Tibial nerve (tissue), 4 donors: ENCODE measurements around the gene PLA2G2E. TPM values are rescaled to one million over a fixed set of nuclear protein-coding genes. Genes with fewer than 3 reads are reported as not detected.
A peak's percentile ranks its signal among the peaks of the same experiment; 100 is the strongest.
"Not testable (repeated sequence)": the region's sequence is repeated elsewhere in the genome, so short reads cannot be mapped to it uniquely, and the experiment has no call there.

ENCODE experiments used
- DNase-seq, 2 donors: peaks; one replicate each; pipeline ENCODE4 v3.0.0-alpha.2; 2019; ENCODE audit warnings: low spot score in 2 of 2
- H3K27ac ChIP-seq, 4 donors: fragments of 200-600 bp; sonication (generic) in 3 of 4; one replicate each; pipeline ENCODE4 v1.5.1; 2017 to 2019; ENCODE audit warnings: mild to moderate bottlenecking in 1 of 4
- H3K27me3 ChIP-seq, 2 donors: fragments of 200-600 bp; sonication (generic) in 1 of 2; one replicate each; pipeline versions ENCODE4 v1.5.1 to v1.6.0; 2017 to 2019
- H3K36me3 ChIP-seq, 3 donors: fragments of 200-600 bp; sonication (generic); one replicate each; pipeline ENCODE4 v1.5.1; 2018 to 2019
- H3K4me1 ChIP-seq, 4 donors: fragments of 200-600 bp; sonication (generic) in 3 of 4; one replicate each; pipeline ENCODE4 v1.5.1; 2017 to 2019
- H3K4me3 ChIP-seq, 4 donors: fragments of 200-600 bp; sonication (generic) in 3 of 4; one replicate each; pipeline ENCODE4 v1.5.1; 2017 to 2019; ENCODE audit warnings: mild to moderate bottlenecking in 1 of 4, moderate library complexity in 1 of 4
- H3K9me3 ChIP-seq, 4 donors: fragments of 200-600 bp; sonication (generic) in 3 of 4; one replicate each; pipeline ENCODE4 v1.5.1; 2017 to 2019
- EP300 ChIP-seq, 2 donors: sonication (generic); formaldehyde crosslinking; IDR thresholded peaks; one replicate each; pipeline ENCODE4 v1.6.1; 2017; ENCODE audit warnings: antibody characterized with exemption in 2 of 2, mild to moderate bottlenecking in 1 of 2
- POLR2A ChIP-seq, 2 donors: fragments of 450-650 bp; IDR thresholded peaks; one replicate each; pipeline ENCODE4 v1.6.1; 2017; ENCODE audit warnings: antibody characterized with exemption in 2 of 2, mild to moderate bottlenecking in 2 of 2, moderate library complexity in 2 of 2
- WGBS, 2 donors: methylation state at CpG; one replicate each; pipeline ENCODE4 v1.1.5; 2018; 5-methylcytosine and 5-hydroxymethylcytosine counted together
- total RNA-seq, 4 donors: library from RNA; depleted of rRNA; stranded (reverse); fragments of >200 nt; gene quantifications; one replicate each; pipeline ENCODE4 v1.1.0, GENCODE V29; 2016
- TF ChIP-seq, protein P1 (sequence below), 5 experiments: fragments of 200-600 bp in 3 of 5; fragments of 450-650 bp in 2 of 5; sonication (generic) in 3 of 5; IDR thresholded peaks; one replicate each; pipeline ENCODE4 v1.5.1; 2016 to 2019; ENCODE audit warnings: antibody characterized with exemption in 5 of 5, mild to moderate bottlenecking in 3 of 5, moderate library complexity in 2 of 5

Gene PLA2G2E
- total RNA-seq, 4 donors from 2014 or later = not detected

DNA sequence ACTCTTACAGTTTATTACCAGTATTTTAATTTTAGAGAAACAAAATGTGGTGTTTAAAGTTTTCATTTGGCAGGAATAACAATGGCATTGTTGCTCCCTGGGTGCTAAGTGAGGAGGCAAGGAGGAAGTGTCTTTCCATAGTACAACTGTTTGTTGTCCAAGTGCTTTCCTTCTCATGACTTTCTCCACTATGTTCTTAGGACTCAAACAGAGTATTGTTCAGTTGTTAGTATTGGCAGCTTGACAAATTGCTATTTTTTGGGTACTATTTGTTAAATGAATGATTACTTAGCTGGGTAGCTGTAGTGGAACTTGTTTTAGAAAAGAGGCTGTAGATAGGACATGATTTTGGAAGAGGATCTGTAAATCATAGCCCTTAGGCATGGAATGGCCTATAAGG lies 33.8 kb downstream of the PLA2G2E start:
- Histone ChIP-seq H3K27me3 (no peaks in the 10 kb centered on the region), H3K27ac (no peak overlapping the region), H3K9me3 (no peaks in the 10 kb centered on the region), H3K4me1 (peaks cover 0 to 17% (median 0%) of the 10 kb centered on the region in 4 donors), H3K4me3 (no peak overlapping the region), H3K36me3 (peaks cover 0 to 34% (median 0%) of the 10 kb centered on the region in 3 donors)
- no peak for DNase-seq
- TF ChIP-seq POLR2A (IDR thresholded peaks at IDR 0.05) = no peak
- TF ChIP-seq EP300 (IDR thresholded peaks at IDR 0.05) = no peak
- TF ChIP-seq, protein P1, sequence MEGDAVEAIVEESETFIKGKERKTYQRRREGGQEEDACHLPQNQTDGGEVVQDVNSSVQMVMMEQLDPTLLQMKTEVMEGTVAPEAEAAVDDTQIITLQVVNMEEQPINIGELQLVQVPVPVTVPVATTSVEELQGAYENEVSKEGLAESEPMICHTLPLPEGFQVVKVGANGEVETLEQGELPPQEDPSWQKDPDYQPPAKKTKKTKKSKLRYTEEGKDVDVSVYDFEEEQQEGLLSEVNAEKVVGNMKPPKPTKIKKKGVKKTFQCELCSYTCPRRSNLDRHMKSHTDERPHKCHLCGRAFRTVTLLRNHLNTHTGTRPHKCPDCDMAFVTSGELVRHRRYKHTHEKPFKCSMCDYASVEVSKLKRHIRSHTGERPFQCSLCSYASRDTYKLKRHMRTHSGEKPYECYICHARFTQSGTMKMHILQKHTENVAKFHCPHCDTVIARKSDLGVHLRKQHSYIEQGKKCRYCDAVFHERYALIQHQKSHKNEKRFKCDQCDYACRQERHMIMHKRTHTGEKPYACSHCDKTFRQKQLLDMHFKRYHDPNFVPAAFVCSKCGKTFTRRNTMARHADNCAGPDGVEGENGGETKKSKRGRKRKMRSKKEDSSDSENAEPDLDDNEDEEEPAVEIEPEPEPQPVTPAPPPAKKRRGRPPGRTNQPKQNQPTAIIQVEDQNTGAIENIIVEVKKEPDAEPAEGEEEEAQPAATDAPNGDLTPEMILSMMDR (IDR thresholded peaks at IDR 0.05) = no peak

DNA sequence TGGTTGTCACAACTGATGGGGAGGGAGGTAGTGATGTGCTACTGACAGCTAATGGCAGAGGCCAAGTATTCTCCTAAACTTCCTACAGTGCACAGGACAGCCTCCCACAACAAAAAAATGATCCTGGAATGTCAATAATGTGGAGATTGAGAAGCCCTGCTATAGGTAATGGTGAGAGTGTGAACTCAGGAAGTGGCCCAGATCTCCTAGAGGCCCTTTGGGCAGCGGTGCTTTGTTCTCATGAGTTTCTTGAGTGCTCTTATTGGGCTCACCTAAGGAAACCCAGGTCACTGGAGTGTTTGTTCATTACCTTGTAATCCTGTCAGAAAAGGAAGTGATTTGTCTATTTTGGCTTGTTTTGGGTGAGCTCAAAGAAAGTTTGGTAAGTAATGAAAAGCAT lies 35.3 kb downstream of the PLA2G2E start:
- TF ChIP-seq, protein P1 (IDR thresholded peaks at IDR 0.05) = no peak
- no peak for TF ChIP-seq EP300 (IDR thresholded peaks at IDR 0.05)
- no peak for TF ChIP-seq POLR2A (IDR thresholded peaks at IDR 0.05)
- no peaks in the 10 kb centered on the region for H3K9me3 ChIP-seq
- peaks cover 0 to 20% (median 5%) of the 10 kb centered on the region in 4 donors for H3K4me1 ChIP-seq
- H3K27ac ChIP-seq = no peak overlapping the region
- DNase-seq = no peak
- no peak overlapping the region for H3K4me3 ChIP-seq
- no peaks in the 10 kb centered on the region for H3K27me3 ChIP-seq
- peaks cover 0 to 18% (median 0%) of the 10 kb centered on the region in 3 donors for H3K36me3 ChIP-seq
- WGBS, 2 donors = 85 to 97% methylated on average over 1 of the region's 1 CpG

DNA sequence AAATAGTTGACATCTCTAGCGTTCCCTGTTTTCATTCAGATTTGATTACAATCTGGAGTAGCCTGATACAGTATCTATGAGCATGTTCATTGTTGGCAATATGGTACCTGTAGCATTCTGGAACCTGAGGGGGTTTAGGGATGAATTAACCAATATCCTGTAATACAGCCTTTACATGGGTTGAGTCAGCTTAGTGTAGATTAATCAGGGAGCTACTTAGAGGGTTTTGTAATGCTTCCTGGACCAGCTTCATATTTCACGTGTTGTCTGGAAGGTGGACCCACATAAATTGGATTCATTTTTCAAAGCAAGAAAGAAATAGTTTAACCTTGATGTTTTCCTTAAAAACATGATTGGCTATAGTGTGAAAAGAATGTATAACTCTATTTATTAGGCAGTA lies 37.6 kb downstream of the PLA2G2E start:
- 90 to 91% methylated on average over 2 of the region's 2 CpGs for WGBS, 2 donors
- Histone ChIP-seq H3K36me3 (peaks cover 0 to 4% (median 0%) of the 10 kb centered on the region in 3 donors), H3K27ac (no peak overlapping the region), H3K9me3 (no peaks in the 10 kb centered on the region), H3K4me1 (peaks cover 0 to 27% (median 7%) of the 10 kb centered on the region in 4 donors), H3K4me3 (no peak overlapping the region), H3K27me3 (no peaks in the 10 kb centered on the region)
- TF ChIP-seq POLR2A (IDR thresholded peaks at IDR 0.05) (no peak), EP300 (IDR thresholded peaks at IDR 0.05) (no peak)
- TF ChIP-seq, protein P1 (IDR thresholded peaks at IDR 0.05) = no peak
- DNase-seq = no peak

DNA sequence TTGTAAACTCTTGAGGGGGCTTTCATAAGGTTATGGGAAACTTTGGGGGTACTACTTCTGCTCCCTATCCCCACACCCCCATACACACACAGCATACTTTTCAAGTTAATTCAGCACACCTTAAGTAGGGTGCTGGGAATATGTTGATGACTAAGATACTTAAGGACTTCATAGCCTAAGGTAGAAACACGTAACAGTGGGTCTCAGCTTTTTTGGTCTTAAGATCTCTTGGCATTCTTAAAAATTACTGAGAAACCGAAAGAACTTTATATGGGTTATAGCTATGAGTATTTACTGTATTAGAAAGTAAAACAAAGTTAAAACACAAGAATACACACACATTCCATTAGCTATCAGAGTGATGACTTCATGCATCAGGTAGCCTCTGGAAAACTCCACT lies 39.1 kb downstream of the PLA2G2E start:
- Histone ChIP-seq H3K27ac (no peak overlapping the region), H3K27me3 (no peaks in the 10 kb centered on the region), H3K4me3 (no peak overlapping the region), H3K9me3 (no peaks in the 10 kb centered on the region), H3K36me3 (peaks cover 0 to 4% (median 0%) of the 10 kb centered on the region in 3 donors), H3K4me1 (peaks cover 0 to 27% (median 7%) of the 10 kb centered on the region in 4 donors)
- TF ChIP-seq POLR2A (IDR thresholded peaks at IDR 0.05) (no peak), EP300 (IDR thresholded peaks at IDR 0.05) (no peak)
- TF ChIP-seq, protein P1 (IDR thresholded peaks at IDR 0.05) = no peak
- WGBS, 2 donors = 88 to 93% methylated on average over 2 of the region's 2 CpGs
- DNase-seq = no peak

DNA sequence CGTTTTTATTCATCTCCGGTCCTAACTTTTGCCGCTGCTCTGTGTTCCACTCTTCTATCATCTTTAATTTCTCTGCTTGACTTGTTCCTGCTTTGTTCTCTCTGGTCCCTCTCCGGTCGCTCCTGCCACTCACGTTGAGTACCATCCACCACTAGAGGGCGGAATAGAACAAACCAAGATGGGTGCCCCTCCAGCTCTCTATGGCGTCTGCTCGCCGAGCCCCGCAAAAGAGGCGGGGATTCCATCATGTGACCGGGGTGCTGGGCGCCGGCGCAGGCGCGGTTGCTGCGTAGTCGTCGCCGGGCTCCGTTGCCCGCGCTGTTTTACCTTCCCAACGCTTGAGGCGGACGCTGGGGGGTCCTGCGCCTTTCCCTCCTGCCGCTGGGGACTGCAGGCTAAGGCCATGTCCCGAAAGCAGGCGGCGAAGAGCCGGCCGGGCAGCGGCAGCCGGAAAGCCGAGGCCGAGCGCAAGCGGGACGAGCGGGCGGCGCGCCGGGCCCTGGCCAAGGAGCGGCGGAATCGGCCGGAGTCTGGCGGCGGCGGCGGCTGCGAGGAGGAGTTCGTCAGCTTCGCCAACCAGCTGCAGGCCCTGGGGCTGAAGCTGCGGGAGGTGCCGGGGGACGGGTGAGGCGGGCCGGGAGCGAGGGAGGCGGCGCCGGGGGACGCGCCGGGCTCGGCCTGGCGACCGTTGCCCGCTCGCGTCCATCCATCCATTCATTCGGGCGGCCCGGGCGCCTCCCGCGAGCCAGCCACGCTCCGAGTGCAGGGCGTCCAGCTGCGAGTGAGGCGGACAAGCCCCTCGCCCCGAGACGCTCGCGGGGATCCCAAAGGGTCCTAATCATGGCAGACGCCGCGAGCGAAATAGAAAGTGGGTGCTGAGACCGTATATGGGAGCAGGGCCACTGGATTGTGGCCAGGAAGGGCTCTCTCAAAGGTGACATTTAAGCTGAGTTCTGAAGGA lies 41.0 kb downstream of the PLA2G2E start, which contains the start of gene OTUD3:
OTUD3 (plus strand) TSS at position 285 of the 961 bp plus-strand sequence; CDS start at position 404, 119 bp downstream.
- Histone ChIP-seq H3K27me3 (no peaks in the 10 kb centered on the region), H3K4me3 (peak within 1 kb of the TSS; percentile 69 to 86 (median 85)), H3K36me3 (peaks cover 0 to 4% (median 0%) of the 10 kb centered on the region in 3 donors), H3K4me1 (peaks cover 0 to 27% (median 7%) of the 10 kb centered on the region in 4 donors), H3K9me3 (no peaks in the 10 kb centered on the region), H3K27ac (peak within 1 kb of the TSS; percentile 66 to 94 (median 90))
- WGBS, 2 donors = 0 to 1% methylated on average over 38 to 62 of the region's 97 CpGs
- peak; percentile 84 to 98 for DNase-seq
- TF ChIP-seq, protein P1 (IDR thresholded peaks at IDR 0.05) = peak; percentile 85 to 97 (median 92)
- TF ChIP-seq POLR2A (IDR thresholded peaks at IDR 0.05) (peak; percentile 77 to 91), EP300 (IDR thresholded peaks at IDR 0.05) (peak; percentile 84 to 94)

DNA sequence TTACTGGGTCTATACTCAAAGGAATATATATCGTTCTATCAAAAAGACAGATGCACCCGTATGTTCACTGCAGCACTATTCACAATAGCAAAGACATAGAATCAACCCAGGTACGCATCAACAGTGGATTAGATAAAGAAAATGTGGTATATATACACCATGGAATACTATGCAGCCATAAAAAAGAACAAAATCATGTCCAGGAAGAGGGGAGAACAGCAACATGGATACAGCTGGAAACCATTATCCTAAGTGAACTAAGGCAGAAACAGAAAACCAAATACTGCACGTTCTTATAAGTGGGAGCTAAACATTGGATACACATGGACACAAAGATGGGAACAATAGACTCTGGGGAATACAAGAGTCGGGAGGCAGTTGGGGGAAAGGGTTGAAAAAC lies 42.6 kb downstream of the PLA2G2E start:
- WGBS, 2 donors = 80 to 88% methylated on average over 5 of the region's 5 CpGs
- H3K4me3 ChIP-seq, H3K9me3 ChIP-seq, H3K27me3 ChIP-seq, H3K36me3 ChIP-seq, DNase-seq, H3K27ac ChIP-seq: not testable (repeated sequence)
- peaks cover 0 to 24% (median 7%) of the 10 kb centered on the region in 4 donors for H3K4me1 ChIP-seq
